ENCODE data around the gene CRY1. TPM values are rescaled to one million over a fixed set of nuclear protein-coding genes. Genes with fewer than 3 reads are reported as not detected.

Gene CRY1
- total and polyA plus RNA-seq, 5 experiments from 2014 or later, result 26.1 to 37.9 (median 30.7) TPM

DNA sequence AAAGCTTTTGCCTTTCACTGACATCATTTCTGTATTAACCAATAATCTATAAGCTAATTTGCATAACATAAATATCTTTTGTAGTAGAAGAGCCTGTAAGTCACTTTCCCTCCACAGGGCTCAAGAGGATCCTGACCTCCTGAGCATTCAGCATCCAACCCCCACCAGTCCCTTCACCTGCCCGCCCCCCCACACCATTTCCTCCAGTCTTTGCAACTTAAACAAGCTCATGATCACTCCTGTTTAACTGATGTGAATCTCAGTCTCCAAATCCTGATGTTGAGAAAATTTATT, 12.0 kb upstream of the CRY1 start:
- Mint-ChIP-seq H3K4me1 (peaks cover 0 to 2% (median under 1%) of the 10 kb centered on the region in 4 donors), H3K4me3 (no peak overlapping the region)
- POLR2A ChIA-PET, result interaction anchor here (1.7 to 2.1 kb wide), 2 partner anchors 11 to 13 kb away, joined by 12 to 14 read pairs; partner anchors contain the start of gene CRY1

DNA sequence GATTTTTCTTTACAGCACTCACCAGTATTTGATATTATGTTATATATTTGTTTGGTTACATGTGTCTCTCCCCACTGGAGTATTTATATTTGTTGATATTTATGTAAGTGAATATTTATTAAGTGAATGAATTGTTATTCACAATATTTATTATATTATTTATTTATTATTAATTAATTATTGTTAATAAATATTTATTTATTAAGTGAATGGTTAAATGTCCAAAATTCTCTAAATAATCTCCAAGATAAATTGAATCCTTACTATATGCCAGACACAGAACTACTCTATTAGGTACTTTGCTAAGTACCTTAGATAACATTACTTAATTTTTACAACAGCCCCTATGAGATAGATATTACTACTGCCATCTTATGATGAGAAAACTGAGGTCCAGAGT, 10.2 kb upstream of the CRY1 start:
- POLR2A ChIA-PET, result interaction anchor here (1.7 to 2.1 kb wide), 2 partner anchors 9 to 11 kb away, joined by 12 to 14 read pairs; partner anchors contain the start of gene CRY1
- no peak for ATAC-seq
- Mint-ChIP-seq H3K4me3 (no peak overlapping the region), H3K9me3 (no peaks in the 10 kb centered on the region), H3K27ac (peak overlapping the region in 1 of 10 donors; percentile 35), H3K36me3 (no peaks in the 10 kb centered on the region), H3K4me1 (peaks cover 0 to 2% (median under 1%) of the 10 kb centered on the region in 4 donors), H3K27me3 (peaks cover 3 to 10% (median 6%) of the 10 kb centered on the region in 5 donors)
- no peak for DNase-seq

More for the DNA sequence above, 12.0 kb upstream of the CRY1 start:
- peaks cover 3 to 13% (median 6%) of the 10 kb centered on the region in 5 donors for H3K27me3 Mint-ChIP-seq
- DNase-seq (no peak), ATAC-seq (no peak)
- no peaks in the 10 kb centered on the region for H3K9me3 Mint-ChIP-seq
- no peak overlapping the region for H3K27ac Mint-ChIP-seq
- H3K36me3 Mint-ChIP-seq, result no peaks in the 10 kb centered on the region

DNA sequence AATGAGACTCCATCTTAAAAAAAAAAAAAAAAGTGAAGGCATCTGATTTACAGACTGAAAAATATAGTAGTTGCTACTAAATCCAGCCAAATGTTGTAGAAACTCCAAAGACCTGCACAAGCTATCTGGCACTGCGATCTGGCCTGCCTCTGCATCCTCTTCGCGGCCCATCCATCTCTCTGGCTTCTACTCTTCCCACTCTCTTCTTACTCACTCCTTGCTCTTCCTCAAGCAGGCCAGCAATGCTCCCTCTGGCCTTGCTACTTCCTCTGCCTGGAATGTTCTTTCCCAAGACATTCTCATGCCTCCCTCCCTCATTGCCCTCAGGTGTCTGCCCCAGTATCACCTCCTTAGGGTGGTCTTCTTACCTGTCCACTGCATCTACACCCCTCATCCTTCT, 9.7 kb upstream of the CRY1 start:
- Mint-ChIP-seq H3K9me3 (no peaks in the 10 kb centered on the region), H3K4me1 (peaks cover 0 to 2% (median under 1%) of the 10 kb centered on the region in 4 donors), H3K36me3 (no peaks in the 10 kb centered on the region), H3K4me3 (no peak overlapping the region), H3K27ac (peak overlapping the region in 1 of 10 donors; percentile 35), H3K27me3 (peaks cover 3 to 14% (median 6%) of the 10 kb centered on the region in 5 donors)
- DNase-seq (no peak), ATAC-seq (no peak)
- POLR2A ChIA-PET, result interaction anchor here (2.1 kb wide), 1 partner anchor 9 kb away, joined by 14 read pairs; the partner anchor contains the start of gene CRY1

DNA sequence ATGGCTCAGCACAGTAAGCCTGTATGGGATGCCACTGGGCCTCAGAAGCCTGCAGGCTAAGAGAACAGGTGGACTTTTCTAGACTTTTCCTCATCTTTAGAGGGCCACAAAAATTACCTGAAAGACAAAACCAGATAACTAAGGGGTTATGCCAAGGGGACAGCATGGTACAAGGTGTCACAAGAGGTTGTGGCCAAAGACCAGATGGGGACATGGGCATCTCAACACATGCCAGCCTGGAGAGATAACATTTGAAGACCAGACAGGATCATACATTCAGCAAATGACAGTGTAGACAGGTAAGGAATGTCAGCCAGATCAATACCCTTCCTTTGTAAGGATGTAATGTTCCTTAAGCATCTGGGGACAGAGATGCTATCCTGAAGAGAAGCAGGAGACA, 8.9 kb upstream of the CRY1 start:
- no peaks in the 10 kb centered on the region for H3K9me3 Mint-ChIP-seq
- H3K27ac Mint-ChIP-seq, result no peak overlapping the region
- peaks cover 0 to 2% (median under 1%) of the 10 kb centered on the region in 4 donors for H3K4me1 Mint-ChIP-seq
- ATAC-seq (no peak), DNase-seq (no peak)
- no peak overlapping the region for H3K4me3 Mint-ChIP-seq
- POLR2A ChIA-PET, result no interaction called here
- H3K36me3 Mint-ChIP-seq, result peaks cover 0 to under 1% (median 0%) of the 10 kb centered on the region in 3 donors
- peaks cover 3 to 22% (median 12%) of the 10 kb centered on the region in 5 donors for H3K27me3 Mint-ChIP-seq

DNA sequence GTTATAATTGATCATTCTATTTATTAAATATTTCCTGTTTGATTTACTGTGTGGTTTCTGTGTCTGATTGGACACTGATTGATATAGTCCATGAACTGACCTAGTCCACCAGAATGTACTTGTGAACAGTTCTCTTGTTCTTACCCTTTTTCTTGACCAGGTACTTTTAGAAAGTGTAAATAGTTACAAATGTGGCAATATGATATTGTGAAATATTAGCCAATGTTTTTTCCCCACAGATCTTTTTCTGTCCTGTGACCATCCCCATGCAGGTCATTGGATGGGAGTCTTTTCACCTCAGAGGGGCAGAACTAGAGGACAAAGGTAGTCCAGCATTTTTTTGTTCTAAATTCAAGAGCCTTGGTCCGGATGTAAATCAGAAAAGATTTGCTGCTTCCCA, 8.3 kb upstream of the CRY1 start:
- DNase-seq, result no peak
- no peak for ATAC-seq
- POLR2A ChIA-PET, result no interaction called here
- peaks cover 4 to 26% (median 13%) of the 10 kb centered on the region in 5 donors for H3K27me3 Mint-ChIP-seq
- no peak overlapping the region for H3K4me3 Mint-ChIP-seq
- no peaks in the 10 kb centered on the region for H3K9me3 Mint-ChIP-seq
- no peak overlapping the region for H3K27ac Mint-ChIP-seq
- peaks cover 0 to 2% (median 0%) of the 10 kb centered on the region in 3 donors for H3K36me3 Mint-ChIP-seq
- peaks cover 0 to 2% (median under 1%) of the 10 kb centered on the region in 4 donors for H3K4me1 Mint-ChIP-seq

DNA sequence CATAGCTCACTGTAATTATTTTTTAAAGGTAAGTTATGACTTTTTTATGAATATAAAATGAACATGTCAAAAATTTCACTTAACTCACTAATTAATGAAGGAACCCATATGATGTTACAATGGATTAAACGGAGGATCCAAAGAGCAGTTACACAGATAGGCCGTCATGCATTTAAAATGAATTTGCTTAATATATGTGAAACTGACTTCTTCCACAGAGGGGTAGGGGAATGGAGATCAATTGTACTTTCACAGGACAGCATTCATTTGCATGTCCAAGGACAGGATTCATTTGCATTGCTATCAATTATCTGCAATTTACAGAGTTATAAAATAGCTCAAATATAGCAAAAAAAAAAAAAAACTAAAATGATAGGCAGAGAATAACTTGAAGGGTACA, 6.6 kb upstream of the CRY1 start:
- ATAC-seq, result no peak
- Mint-ChIP-seq H3K4me3 (no peak overlapping the region), H3K27me3 (peaks cover 3 to 26% (median 12%) of the 10 kb centered on the region in 5 donors), H3K4me1 (peaks cover 0 to 2% (median under 1%) of the 10 kb centered on the region in 4 donors), H3K9me3 (no peaks in the 10 kb centered on the region), H3K27ac (no peak overlapping the region), H3K36me3 (peaks cover 0 to 4% (median 0%) of the 10 kb centered on the region in 3 donors)
- POLR2A ChIA-PET, result interaction anchor here (0.6 to 0.7 kb wide), 2 partner anchors 174 to 853 kb away, joined by 3 read pairs; no protein-coding TSS in a partner anchor
- no peak for DNase-seq

DNA sequence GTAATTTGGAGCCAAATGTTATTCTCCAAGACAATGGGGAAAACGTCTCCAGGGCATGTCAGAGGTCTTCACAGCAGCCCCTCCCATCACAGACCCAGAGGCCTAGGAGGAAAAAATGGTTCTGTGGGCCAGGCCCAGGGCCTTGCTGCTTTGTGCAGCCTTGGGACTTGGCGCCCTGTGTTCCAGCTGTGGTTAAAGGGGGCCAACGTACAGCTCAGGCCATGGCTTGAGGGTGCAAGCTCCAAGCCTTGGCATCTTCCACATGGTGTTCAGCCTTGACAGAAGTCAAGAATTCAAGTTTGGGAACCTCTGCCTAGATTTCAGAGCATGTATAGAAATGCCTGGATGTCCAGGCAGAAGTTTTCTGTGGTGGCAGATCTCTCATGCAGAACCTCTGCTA, 3.2 kb upstream of the CRY1 start:
- Mint-ChIP-seq H3K4me3 (no peak overlapping the region), H3K27ac (no peak overlapping the region), H3K4me1 (peaks cover 0 to 15% (median 9%) of the 10 kb centered on the region in 4 donors), H3K27me3 (peaks cover 3 to 26% (median 13%) of the 10 kb centered on the region in 5 donors), H3K36me3 (peaks cover 0 to 4% (median 0%) of the 10 kb centered on the region in 3 donors), H3K9me3 (no peaks in the 10 kb centered on the region)
- DNase-seq, result no peak
- ATAC-seq, result no peak
- POLR2A ChIA-PET, result no interaction called here

DNA sequence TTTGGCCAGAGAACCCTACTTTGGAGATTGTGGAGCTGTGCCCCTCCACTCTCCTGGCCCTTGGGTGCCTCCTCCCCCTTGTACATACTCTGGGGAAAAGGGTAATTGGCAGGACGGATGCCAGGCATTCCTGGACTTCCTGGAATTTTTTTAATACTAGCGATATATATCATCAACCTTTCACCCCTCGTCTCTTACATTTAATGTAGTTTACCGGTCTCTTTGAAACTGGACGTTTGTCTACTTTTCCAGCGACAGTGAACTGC, 767 bp upstream of the CRY1 start:
- Mint-ChIP-seq H3K36me3 (peaks cover 0 to 4% (median 0%) of the 10 kb centered on the region in 3 donors), H3K4me3 (no peak overlapping the region), H3K27ac (peak overlapping the region in 1 of 10 donors; percentile 100), H3K4me1 (peaks cover 0 to 15% (median 10%) of the 10 kb centered on the region in 4 donors), H3K9me3 (no peaks in the 10 kb centered on the region), H3K27me3 (peaks cover 3 to 16% (median 9%) of the 10 kb centered on the region in 5 donors)
- ATAC-seq, result no peak
- DNase-seq, result peak in 1 of 10 donors; percentile 7
- POLR2A ChIA-PET, result interaction anchor here (0.7 to 1.9 kb wide), 8 partner anchors 10 to 737 kb away, joined by 3 to 16 read pairs (median 6); partner anchors contain the start of genes MTERF2, POLR3B and TMEM263

DNA sequence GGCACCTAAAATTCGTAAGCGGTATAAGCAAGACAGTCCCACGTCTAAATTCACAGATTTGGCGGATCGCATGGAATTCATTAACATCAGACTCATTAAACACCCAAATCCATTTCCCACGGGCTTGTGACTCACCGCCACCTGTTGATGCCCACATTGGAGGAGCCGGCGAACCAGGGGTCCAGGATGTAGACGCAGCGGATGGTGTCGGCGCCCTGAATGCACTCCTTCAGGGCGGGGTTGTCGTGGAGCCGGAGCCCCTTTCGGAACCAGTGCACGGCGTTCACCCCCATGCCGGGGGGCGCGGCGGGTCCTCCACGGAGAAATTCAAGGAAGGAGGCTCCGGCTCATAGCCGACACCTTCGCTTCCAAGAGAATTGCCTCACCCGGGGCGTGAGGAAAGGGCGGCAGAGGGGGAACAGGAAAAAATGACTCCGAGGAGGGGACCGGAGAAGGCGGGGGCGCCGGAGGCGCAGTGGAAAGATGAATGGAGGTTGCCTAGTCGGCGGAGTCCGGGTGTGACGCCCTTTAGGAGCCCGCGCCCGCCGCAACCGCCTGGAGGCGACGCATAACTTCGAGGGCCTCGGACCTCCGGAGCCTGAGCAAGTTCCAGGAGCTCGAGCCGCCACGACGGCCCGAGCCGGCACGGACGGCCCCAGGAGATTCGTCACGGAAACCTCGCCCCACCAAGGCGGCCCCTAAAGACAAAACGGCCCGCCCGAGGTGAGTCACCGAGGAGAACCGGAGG, 506 bp downstream of the CRY1 start:
- no peak overlapping the region for H3K27ac Mint-ChIP-seq
- no peaks in the 10 kb centered on the region for H3K9me3 Mint-ChIP-seq
- POLR2A ChIA-PET, result interaction anchor here (0.6 to 1.9 kb wide), 8 partner anchors 12 to 790 kb away, joined by 3 to 16 read pairs (median 6); partner anchors contain the start of genes MTERF2, POLR3B, TCP11L2 and TMEM263

DNA sequence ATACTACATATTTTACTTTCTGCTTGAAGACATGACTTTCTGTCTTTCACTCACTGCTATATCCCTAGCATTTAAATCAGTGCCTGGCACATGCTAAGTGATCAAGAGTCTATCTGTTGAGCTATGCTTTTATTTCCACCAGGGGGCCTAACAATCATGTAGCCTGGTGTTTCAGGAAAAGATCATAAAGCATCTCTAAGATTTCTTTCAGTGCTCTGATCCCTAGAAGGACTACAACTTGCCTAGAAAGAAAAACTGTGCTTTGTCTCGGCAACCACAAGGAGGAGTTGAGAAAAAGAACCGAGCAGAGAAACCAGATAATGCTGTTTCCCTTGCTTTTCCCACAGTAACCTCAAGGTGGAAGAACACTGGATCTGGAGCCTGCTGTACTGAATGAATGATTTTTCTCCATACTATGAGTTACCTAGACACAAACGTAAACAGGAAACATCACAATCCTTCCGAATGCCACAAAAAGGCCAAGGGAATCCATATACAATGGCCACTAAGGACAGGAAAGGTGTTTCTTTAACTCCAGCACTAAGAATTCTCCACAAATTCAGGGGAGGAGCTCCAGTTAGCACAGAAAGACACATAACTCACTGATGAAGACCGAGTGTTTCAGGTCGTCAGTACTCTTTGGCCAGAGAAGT, 1.2 kb downstream of the CRY1 start:
- H3K27ac Mint-ChIP-seq, result no peak overlapping the region
- peaks cover 0 to 9% (median 2%) of the 10 kb centered on the region in 3 donors for H3K36me3 Mint-ChIP-seq
- peaks cover 3 to 28% (median 18%) of the 10 kb centered on the region in 4 donors for H3K4me1 Mint-ChIP-seq
- H3K9me3 Mint-ChIP-seq, result no peaks in the 10 kb centered on the region
- ATAC-seq (peak; percentile 5 to 14), DNase-seq (peak in 8 of 10 donors; percentile 4 to 62 (median 30))
- H3K27me3 Mint-ChIP-seq, result peaks cover 0 to 3% (median under 1%) of the 10 kb centered on the region in 5 donors
- H3K4me3 Mint-ChIP-seq, result no peak overlapping the region
- POLR2A ChIA-PET, result interaction anchor here (0.6 to 1.7 kb wide), 4 partner anchors 12 to 789 kb away, joined by 3 to 12 read pairs (median 6); partner anchors contain the start of gene TCP11L2

More for the DNA sequence above, 506 bp downstream of the CRY1 start:
- no peak overlapping the region for H3K4me3 Mint-ChIP-seq
- peaks cover 3 to 10% (median 6%) of the 10 kb centered on the region in 5 donors for H3K27me3 Mint-ChIP-seq
- DNase-seq (peak; percentile 53 to 90 (median 72)), ATAC-seq (peak; percentile 54 to 64)
- H3K36me3 Mint-ChIP-seq, result peaks cover 0 to 10% (median 2%) of the 10 kb centered on the region in 3 donors
- peaks cover 3 to 26% (median 18%) of the 10 kb centered on the region in 4 donors for H3K4me1 Mint-ChIP-seq

DNA sequence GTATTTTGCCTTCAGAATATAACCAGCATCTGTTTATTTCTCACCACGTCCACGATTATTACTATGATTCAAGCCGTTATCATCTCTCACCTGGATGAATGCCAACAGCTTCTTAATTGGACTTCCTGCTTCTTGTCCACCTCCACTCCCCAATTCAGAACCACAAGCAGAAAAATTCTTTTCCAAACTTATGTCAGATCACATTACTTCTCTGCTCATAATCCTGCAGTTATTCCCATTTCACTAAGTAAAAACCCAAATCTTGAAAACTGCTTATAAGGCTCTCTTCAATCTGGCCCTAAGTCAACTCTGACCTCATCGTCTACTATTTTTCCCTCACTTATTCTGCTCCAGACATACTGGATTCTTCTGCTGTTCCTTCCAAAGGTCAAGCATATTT, 2.0 kb downstream of the CRY1 start:
- no peak overlapping the region for H3K27ac Mint-ChIP-seq
- no peak for DNase-seq
- H3K9me3 Mint-ChIP-seq, result no peaks in the 10 kb centered on the region
- POLR2A ChIA-PET, result interaction anchor here (1.0 to 1.7 kb wide), 3 partner anchors 13 to 789 kb away, joined by 3 to 12 read pairs (median 6); partner anchors contain the start of gene TCP11L2
- peaks cover 8 to 35% (median 23%) of the 10 kb centered on the region in 4 donors for H3K4me1 Mint-ChIP-seq
- H3K36me3 Mint-ChIP-seq, result peaks cover 0 to 14% (median 8%) of the 10 kb centered on the region in 3 donors
- H3K27me3 Mint-ChIP-seq, result peaks cover 0 to 3% (median 0%) of the 10 kb centered on the region in 5 donors
- no peak for ATAC-seq
- no peak overlapping the region for H3K4me3 Mint-ChIP-seq

DNA sequence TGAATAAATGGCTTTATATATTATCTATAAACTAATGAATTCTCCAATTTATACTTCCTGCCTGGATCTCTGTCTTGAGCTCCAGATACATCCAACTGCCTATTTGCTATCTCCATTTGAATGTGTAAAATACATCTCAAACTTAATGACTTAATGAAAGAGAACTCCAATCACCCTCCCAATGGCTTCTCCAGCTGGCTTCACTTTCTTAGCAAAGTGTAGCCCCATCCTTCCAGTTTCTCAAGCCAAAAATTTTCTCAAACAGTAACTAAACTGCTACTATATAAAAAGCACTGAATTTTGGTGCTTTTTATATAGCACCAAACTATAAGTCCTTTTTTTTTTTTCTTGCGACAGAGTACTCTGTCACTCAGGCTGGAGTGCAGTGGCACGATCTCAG, 2.6 kb downstream of the CRY1 start:
- Mint-ChIP-seq H3K36me3 (peaks cover 0 to 15% (median 12%) of the 10 kb centered on the region in 3 donors), H3K27ac (no peak overlapping the region), H3K9me3 (no peaks in the 10 kb centered on the region), H3K4me1 (peaks cover 10 to 42% (median 25%) of the 10 kb centered on the region in 4 donors), H3K27me3 (peaks cover 0 to 3% (median 0%) of the 10 kb centered on the region in 5 donors), H3K4me3 (no peak overlapping the region)
- DNase-seq, result no peak
- ATAC-seq, result no peak
- POLR2A ChIA-PET, result interaction anchor here (0.6 kb wide), 1 partner anchor 83 kb away, joined by 5 read pairs; no protein-coding TSS in a partner anchor

Measured in naive thymus-derived CD8-positive, alpha-beta T cell (primary cell).